LNCAP (cell line): ENCODE measurements around the gene CHCHD3.

ENCODE experiments used
- TF ChIP-seq, protein P1 (sequence below): fragments of 450-650 bp; IDR thresholded peaks from 2 replicates; pipeline ENCODE4 v1.5.1; 2017; ENCODE audit warnings: mild to moderate bottlenecking

Gene CHCHD3

DNA sequence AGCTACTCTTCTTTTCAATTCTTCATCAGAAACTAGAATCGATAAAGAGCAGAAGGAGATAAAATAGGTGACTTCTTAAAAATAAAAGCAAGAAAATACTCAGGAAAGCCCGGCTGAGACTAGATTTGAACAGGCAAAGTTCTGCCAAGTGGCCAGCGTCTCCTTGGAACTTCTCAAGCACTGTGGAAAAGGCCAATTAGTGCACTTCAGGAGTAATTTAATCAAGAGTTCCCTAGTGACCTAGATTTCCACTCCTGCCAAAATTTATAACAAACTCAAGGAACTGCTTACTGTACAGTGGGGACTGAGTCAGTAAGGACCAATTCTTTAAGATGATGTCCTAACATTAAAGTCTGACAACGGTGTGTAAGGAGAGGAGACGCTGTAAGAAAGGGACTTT, 57.3 kb downstream of the CHCHD3 start:
- TF ChIP-seq, protein P1, sequence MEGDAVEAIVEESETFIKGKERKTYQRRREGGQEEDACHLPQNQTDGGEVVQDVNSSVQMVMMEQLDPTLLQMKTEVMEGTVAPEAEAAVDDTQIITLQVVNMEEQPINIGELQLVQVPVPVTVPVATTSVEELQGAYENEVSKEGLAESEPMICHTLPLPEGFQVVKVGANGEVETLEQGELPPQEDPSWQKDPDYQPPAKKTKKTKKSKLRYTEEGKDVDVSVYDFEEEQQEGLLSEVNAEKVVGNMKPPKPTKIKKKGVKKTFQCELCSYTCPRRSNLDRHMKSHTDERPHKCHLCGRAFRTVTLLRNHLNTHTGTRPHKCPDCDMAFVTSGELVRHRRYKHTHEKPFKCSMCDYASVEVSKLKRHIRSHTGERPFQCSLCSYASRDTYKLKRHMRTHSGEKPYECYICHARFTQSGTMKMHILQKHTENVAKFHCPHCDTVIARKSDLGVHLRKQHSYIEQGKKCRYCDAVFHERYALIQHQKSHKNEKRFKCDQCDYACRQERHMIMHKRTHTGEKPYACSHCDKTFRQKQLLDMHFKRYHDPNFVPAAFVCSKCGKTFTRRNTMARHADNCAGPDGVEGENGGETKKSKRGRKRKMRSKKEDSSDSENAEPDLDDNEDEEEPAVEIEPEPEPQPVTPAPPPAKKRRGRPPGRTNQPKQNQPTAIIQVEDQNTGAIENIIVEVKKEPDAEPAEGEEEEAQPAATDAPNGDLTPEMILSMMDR = no peak

DNA sequence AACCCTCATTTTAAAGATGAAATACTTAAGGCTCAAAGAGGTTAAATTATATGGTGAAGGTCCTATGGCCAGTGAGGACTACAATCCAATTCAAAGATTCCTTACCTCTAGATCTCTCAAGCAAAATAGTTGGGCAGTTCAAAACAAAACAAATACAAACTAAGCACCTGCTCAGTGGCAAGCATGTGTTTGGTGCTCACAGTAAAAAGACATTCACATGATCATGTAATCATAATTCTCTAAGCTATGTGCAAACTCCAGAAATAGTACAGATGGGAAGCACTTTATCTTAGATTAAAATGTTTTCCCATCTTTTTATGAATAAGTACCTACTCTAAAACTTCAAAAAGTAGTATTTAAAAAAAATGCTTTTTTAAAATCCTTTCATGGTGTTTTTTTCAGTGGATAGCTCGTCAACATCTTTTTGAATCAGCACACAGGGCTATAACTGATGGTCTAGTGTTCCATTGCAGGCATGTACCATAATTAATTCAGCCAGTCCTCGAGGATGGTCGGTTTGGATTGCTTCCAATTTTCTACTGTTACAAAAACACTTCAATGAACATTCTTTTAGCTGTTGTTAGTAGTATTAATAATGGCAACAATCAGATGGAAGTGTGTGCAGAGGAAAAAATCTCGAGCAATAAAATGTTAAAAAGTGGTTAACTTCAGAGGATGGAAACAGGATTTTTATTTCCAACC, 58.4 kb downstream of the CHCHD3 start:
- TF ChIP-seq, protein P1 = no peak

DNA sequence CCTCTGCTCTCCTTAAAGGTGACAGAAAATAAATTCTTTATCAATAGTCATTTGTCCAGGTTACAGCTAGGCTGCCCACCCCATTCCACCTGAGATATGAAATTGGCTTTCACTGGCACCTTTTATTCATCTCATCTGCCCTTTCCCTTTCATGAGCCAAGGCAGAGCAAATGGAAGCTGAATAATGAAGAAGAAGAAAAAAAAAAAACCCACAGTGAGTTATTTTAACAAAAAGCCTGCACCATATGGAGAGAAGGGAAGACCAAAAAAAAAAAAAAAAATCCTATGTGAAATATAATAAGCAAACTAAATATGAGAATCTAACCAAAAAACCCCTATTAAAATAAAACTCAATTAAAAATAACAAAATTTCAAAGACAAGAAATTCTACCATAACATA, 59.2 kb downstream of the CHCHD3 start:
- TF ChIP-seq, protein P1 = no peak

DNA sequence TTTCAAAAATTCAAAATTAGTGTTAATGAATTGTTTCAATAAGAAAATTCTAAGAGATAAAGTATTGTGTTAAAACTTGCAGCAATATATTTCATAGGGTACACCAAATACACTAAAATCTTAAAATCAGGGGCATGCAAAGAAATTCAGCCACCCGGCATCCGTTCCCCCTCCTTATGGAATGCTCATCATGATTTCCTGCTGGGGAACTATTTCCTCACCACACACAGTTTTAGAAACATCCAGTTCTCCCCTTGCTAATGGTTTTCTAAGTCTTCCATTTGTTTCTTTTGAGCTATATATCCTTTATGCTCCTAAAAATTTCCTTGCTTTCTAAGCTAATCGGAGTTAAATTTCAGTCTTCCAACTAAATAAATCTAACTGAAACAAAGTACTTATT, 60.7 kb downstream of the CHCHD3 start:
- TF ChIP-seq, protein P1 = no peak

DNA sequence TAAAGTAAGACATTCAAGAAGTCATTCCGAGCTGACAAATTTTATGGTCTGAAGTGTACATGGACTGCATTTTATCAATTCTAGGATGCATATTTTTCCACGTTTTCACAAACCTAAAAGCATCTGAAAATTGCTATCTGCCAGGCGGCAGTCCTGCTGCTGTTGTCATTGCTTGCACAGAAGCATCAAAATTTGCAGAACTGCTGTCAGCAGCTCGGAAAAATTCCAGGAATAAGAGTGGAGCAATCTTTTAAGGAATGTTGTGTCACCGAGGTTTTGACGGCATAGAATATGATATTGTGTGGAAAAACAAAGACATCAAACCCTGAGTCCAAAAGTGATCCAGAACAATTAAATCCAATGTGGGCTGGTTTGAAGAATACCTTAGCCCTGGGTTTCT, 61.4 kb downstream of the CHCHD3 start:
- TF ChIP-seq, protein P1 = no peak

DNA sequence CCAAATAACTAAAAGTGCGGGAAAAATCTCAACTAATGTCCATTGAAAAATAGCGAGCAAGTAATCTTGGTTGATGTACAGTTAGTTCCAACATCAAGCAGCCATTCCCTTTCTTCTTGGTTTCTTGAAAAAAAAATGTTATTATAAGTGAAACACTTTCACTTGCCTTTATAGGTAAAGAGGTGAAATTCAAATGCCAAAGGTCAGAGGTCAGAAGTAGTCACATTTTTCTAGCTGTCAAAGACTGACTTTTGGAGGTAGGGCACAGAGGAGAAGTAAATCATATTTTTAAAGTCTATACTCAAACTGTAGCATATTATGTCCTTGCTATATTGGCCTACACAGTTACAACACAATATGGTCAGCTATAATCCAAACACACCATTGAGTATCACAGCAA, 62.3 kb downstream of the CHCHD3 start:
- TF ChIP-seq, protein P1 = no peak

DNA sequence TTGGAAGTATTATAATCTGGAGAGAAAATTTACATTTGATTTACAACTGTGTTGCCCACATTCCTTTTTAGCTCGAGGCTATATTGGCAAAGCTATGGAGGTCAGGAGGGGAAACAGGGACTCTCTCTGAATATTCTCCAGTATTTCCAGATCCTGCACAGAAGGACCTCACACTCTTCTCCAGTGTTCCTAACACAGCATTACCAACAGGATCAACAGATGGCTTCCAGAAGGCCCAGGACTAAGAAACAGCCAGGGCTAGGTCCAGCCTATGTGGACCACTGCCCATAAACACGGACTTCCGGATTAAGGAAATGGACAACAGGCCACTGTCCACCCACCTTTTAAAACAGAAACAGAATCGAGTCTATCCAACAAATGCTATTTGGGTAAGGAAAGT, 65.3 kb downstream of the CHCHD3 start:
- TF ChIP-seq, protein P1 = no peak

DNA sequence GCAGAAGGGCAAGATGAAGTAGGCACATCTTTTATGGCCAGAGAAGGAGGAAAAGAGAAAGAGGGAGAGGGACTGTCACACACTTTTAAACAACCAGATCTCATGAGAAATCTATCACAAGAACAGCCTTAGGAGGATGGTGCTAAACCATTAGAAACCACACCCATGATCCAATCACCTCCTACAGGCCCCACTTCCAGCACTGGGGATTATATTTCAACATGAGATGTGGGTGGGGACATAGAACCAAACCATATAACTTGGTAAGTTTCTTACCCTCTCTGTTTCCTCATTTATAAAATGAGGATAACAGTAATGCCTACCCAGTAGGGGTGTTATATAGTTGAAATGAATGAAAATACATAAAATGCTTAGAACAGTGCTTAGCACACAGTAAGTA, 66.0 kb downstream of the CHCHD3 start:
- TF ChIP-seq, protein P1 = no peak
